ENCODE results near the gene ATP11C.
A peak's percentile ranks its signal among the peaks of the same experiment; 100 is the strongest.
"Not testable (repeated sequence)": the region's sequence is repeated elsewhere in the genome, so short reads cannot be mapped to it uniquely, and the experiment has no call there.

The ATP11C gene

DNA sequence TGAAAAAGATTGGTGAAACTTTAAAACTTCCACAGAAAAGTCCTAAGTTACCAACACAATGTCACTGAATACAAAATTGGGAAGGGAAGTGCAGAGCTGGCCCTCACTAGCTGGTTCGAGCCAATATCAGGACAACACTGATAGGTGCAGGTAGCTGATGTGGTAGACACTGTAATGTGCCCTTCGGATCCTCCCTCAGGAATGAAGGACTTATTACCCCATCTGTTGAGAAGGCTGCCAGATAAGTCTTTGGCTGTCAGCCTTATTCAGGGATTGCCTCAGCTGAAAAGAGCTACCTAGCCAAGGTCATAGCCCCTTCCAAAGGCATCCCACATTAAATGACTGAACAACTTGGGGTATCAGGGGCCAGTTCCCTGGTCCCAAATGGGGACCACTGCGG, 230.2 kb downstream of the ATP11C start:
- DNase-seq (ENCODE audit: low read depth): no peak
- TF ChIP-seq, protein P1, sequence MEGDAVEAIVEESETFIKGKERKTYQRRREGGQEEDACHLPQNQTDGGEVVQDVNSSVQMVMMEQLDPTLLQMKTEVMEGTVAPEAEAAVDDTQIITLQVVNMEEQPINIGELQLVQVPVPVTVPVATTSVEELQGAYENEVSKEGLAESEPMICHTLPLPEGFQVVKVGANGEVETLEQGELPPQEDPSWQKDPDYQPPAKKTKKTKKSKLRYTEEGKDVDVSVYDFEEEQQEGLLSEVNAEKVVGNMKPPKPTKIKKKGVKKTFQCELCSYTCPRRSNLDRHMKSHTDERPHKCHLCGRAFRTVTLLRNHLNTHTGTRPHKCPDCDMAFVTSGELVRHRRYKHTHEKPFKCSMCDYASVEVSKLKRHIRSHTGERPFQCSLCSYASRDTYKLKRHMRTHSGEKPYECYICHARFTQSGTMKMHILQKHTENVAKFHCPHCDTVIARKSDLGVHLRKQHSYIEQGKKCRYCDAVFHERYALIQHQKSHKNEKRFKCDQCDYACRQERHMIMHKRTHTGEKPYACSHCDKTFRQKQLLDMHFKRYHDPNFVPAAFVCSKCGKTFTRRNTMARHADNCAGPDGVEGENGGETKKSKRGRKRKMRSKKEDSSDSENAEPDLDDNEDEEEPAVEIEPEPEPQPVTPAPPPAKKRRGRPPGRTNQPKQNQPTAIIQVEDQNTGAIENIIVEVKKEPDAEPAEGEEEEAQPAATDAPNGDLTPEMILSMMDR (conservative IDR thresholded peaks at IDR 0.05; ENCODE audit: control insufficient read depth, insufficient read depth, low read depth, low read length): no peak
- no peak overlapping the region for H3K4me3 ChIP-seq (ENCODE audit: control insufficient read depth, low read depth, low read length)

DNA sequence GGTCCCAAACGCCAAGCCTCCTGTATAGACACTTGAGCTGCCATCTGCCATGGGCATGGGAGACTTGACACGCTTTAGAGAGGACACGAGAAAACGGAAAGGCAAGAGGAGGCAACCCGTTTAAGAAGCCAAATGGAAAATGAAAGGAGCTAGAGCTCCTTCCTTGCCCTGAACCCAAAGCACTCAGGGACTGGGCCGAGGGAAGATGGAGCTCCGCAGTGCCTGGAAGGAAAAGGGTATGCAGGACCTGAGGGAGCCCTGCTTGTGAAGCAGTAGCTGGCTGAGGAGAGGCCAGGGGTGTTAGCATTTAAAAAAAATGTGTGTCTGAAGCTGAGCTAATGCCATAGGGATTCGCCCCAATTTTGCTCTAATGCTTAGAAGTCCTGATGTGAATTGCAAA, 239.9 kb downstream of the ATP11C start:
- no peak for DNase-seq (ENCODE audit: low read depth)
- H3K4me3 ChIP-seq (ENCODE audit: control insufficient read depth, low read depth, low read length): no peak overlapping the region
- TF ChIP-seq, protein P1 (conservative IDR thresholded peaks at IDR 0.05; ENCODE audit: control insufficient read depth, insufficient read depth, low read depth, low read length): no peak

DNA sequence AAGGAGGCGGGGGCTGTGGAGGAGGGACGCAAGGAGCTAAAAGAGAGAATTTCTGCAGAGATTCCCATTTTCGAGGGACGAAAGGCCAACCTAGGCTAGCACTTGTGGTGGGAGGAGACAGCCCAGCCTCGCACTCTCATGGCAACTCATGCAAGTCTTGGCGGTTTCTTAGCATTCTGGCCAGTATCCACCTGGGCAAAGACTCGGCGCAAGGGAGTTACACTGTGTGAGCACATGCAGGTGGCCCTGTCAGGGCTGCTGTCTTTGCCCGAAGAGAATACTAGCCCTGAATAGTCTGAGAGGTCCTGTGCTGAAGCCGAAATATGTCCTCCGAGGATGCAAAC, 240.4 kb downstream of the ATP11C start:
- TF ChIP-seq, protein P1 (conservative IDR thresholded peaks at IDR 0.05; ENCODE audit: control insufficient read depth, insufficient read depth, low read depth, low read length): no peak
- H3K4me3 ChIP-seq (ENCODE audit: control insufficient read depth, low read depth, low read length): no peak overlapping the region
- DNase-seq (ENCODE audit: low read depth): peak; percentile 2

DNA sequence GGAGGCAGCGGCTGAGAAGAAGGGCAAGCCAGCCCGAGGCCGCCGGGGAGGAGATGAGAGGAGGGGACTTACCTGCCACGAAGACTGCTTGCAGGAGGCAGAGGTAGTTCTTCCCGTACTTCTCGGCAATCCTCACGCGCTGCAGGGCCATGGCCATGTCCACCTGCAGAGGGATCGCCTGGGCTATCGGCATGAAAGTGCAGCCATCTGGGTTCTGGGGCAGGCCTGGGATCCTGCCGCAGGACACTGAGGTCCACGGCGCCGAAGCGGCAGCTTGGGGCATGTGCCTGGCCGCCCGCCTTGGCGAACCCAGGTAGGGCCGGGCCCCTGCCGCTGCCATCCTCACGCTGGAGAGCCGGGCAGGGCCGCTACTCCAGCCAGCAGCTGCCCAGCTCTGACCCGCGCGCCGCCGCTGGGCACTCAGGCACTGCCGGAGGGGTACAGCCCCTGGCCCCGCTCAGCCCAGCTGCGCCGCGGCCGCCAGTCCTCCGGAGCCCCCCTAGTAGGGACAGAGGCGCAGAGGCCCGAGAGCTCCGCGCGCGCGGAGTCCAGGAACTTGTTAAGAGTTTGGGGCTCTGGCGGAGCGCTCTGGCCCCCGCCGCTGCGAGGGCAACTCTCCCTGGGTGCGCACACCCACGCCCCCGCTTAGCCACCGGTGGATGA, 240.9 kb downstream of the ATP11C start:
- no peak for DNase-seq (ENCODE audit: low read depth)
- TF ChIP-seq, protein P1 (conservative IDR thresholded peaks at IDR 0.05; ENCODE audit: control insufficient read depth, insufficient read depth, low read depth, low read length): no peak
- peak overlapping the region; percentile 17 for H3K4me3 ChIP-seq (ENCODE audit: control insufficient read depth, low read depth, low read length)

DNA sequence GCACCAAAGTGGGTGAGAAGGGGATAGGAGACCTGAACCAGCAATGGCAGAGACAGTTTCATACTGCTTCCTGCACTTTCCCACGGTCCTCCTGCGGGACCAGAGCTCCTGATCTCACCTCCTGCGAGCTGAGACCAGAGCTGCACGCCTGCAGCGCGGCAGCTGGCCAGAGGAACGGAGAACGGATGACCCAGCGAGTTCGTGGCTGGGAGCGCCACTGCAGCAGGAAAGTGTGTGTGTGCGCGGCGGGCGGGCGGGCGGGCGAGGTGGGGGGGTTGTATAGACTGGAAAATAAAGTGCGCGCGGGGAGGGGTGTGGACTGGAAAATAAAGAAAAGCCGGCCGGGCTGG, 241.4 kb downstream of the ATP11C start:
- H3K4me3 ChIP-seq (ENCODE audit: control insufficient read depth, low read depth, low read length): peak overlapping the region; percentile 17
- TF ChIP-seq, protein P1 (conservative IDR thresholded peaks at IDR 0.05; ENCODE audit: control insufficient read depth, insufficient read depth, low read depth, low read length): no peak
- DNase-seq (ENCODE audit: low read depth): peak; percentile 5

DNA sequence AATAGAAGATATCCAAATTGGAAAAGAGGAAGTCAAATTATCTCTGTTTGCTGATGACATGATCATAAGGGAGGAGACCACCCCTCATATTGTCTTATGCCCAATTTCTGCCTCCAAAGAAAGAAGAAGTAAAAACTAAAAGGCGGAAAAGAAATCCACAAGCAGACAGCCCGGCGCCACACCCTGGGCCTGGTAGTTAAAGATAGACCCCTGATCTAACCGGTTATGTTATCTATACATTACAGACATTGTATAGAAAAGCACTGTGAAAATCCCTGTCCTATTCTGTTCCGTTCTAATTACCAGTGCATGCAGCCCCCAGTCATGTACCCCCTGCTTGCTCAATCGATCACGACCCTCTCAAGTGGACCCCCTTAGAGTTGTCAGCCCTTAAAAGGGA, 247.7 kb downstream of the ATP11C start:
- not testable (repeated sequence) for DNase-seq (ENCODE audit: low read depth); H3K4me3 ChIP-seq (ENCODE audit: control insufficient read depth, low read depth, low read length)

DNA sequence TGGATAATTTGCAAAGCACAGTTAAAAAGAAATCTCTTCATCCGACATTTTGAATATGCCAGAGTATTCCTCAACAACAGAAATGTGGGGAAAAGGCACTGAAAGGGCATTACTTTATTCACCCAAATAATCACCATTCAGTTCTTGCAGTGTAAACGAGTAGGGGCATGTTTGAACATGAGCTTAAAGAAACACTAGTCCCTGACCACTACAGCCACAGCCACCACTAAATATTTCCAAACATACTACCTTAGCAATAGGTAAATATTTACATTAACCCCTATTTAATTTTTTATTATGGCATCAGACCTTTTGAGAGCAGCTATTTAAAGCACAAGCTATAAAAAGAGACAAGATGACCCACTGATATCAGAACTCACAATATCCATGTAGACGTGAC, 252.5 kb downstream of the ATP11C start:
- TF ChIP-seq, protein P1 (conservative IDR thresholded peaks at IDR 0.05; ENCODE audit: control insufficient read depth, insufficient read depth, low read depth, low read length): no peak
- no peak overlapping the region for H3K4me3 ChIP-seq (ENCODE audit: control insufficient read depth, low read depth, low read length)
- DNase-seq (ENCODE audit: low read depth): no peak
